ENCODE results near the gene TRPT1. TPM values are rescaled to one million over a fixed set of nuclear protein-coding genes. Genes with fewer than 3 reads are reported as not detected.

Gene TRPT1
- total and polyA plus RNA-seq, 9 of the 15 experiments (the other 6 are each of a cell fraction or from before 2014, with no cell fraction given) = 4.6 to 41.7 (median 23.1) TPM

DNA sequence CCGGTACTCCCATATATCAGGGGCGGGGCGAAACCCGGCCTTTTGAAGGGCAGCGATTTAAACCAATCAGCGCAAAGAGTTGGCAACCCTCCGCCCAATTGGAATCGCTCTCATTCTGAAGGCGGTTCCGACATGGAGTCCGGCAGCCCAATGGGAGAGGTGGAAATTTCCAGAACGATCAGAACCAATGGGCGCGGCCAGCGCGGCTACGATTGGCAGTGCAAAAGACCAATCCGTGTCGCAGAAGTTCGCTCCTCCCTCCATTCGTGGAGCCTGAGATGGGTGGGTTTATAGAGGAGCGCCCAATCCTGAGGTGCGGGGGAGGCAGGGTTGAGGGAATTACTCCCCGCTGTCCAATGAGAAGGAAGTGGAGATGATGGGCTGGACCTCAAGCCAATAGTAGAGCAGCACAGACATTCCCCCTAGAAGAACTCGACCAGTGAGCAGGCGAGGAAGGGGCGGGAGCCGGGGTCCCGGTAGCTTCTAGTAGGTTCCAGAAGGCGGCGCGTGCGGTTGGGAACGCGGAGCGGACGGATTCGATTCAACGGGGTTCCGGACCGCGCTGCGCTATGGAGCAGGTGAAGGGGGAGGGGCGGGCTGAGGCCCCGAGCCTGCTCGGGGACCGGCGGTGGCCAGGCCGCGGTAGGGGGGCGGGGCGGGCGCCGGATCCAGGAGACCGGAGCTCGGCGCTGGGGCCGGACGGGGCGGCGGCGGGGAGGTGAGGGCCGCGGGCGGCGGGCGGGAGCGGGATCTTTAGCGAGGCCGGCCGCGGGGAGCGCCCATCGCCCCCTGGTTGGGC, 40.1 kb downstream of the TRPT1 start, which contains the start of gene STIP1 (continued):
- no peak for TF ChIP-seq PRMT5 (CRISPR knock-in tag; IDR thresholded peaks at IDR 0.05)
- TF ChIP-seq HBP1 (CRISPR knock-in tag; IDR thresholded peaks at IDR 0.05) = no peak
- no peak for TF ChIP-seq TCF3 (CRISPR knock-in tag; IDR thresholded peaks at IDR 0.05)
- TF ChIP-seq, protein P1, sequence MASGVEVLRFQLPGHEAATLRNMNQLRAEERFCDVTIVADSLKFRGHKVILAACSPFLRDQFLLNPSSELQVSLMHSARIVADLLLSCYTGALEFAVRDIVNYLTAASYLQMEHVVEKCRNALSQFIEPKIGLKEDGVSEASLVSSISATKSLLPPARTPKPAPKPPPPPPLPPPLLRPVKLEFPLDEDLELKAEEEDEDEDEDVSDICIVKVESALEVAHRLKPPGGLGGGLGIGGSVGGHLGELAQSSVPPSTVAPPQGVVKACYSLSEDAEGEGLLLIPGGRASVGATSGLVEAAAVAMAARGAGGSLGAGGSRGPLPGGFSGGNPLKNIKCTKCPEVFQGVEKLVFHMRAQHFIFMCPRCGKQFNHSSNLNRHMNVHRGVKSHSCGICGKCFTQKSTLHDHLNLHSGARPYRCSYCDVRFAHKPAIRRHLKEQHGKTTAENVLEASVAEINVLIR (CRISPR knock-in tag; IDR thresholded peaks at IDR 0.05) = peak; percentile 34; the same call in 1 of the 2 replicates
- no peak for TF ChIP-seq RUNX1 (IDR thresholded peaks at IDR 0.05; ENCODE audit: low read depth)
- no peak for TF ChIP-seq ZNF217 (CRISPR knock-in tag; IDR thresholded peaks at IDR 0.05)
- TF ChIP-seq ZNF668 (CRISPR knock-in tag; IDR thresholded peaks at IDR 0.05) = no peak
- no peak for TF ChIP-seq KHSRP (IDR thresholded peaks at IDR 0.05)
- peak in 1 of 2 experiments; percentile 46; a peak in 2 of 4 replicates for TF ChIP-seq RCOR1 (IDR thresholded peaks at IDR 0.05; ENCODE audit: borderline replicate concordance in 1 of 2, low read depth in 2 of 2, low read length in 2 of 2)
- peak; percentile 69 for TF ChIP-seq CXXC5 (CRISPR knock-in tag; IDR thresholded peaks at IDR 0.05)
- TF ChIP-seq XRCC4 (IDR thresholded peaks at IDR 0.05; ENCODE audit: extremely low read depth, insufficient read depth, insufficient read length) = no peak
- TF ChIP-seq PHB2 (IDR thresholded peaks at IDR 0.05; ENCODE audit: low read depth) = no peak
- TF ChIP-seq, protein P2, sequence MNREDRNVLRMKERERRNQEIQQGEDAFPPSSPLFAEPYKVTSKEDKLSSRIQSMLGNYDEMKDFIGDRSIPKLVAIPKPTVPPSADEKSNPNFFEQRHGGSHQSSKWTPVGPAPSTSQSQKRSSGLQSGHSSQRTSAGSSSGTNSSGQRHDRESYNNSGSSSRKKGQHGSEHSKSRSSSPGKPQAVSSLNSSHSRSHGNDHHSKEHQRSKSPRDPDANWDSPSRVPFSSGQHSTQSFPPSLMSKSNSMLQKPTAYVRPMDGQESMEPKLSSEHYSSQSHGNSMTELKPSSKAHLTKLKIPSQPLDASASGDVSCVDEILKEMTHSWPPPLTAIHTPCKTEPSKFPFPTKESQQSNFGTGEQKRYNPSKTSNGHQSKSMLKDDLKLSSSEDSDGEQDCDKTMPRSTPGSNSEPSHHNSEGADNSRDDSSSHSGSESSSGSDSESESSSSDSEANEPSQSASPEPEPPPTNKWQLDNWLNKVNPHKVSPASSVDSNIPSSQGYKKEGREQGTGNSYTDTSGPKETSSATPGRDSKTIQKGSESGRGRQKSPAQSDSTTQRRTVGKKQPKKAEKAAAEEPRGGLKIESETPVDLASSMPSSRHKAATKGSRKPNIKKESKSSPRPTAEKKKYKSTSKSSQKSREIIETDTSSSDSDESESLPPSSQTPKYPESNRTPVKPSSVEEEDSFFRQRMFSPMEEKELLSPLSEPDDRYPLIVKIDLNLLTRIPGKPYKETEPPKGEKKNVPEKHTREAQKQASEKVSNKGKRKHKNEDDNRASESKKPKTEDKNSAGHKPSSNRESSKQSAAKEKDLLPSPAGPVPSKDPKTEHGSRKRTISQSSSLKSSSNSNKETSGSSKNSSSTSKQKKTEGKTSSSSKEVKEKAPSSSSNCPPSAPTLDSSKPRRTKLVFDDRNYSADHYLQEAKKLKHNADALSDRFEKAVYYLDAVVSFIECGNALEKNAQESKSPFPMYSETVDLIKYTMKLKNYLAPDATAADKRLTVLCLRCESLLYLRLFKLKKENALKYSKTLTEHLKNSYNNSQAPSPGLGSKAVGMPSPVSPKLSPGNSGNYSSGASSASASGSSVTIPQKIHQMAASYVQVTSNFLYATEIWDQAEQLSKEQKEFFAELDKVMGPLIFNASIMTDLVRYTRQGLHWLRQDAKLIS (CRISPR knock-in tag; IDR thresholded peaks at IDR 0.05) = peak; percentile 0; the same call in 1 of the 2 replicates
- peak; percentile 32 for TF ChIP-seq TAF9B (IDR thresholded peaks at IDR 0.05; ENCODE audit: partially characterized antibody)
- peak; percentile 95 for TF ChIP-seq SP1 (CRISPR knock-in tag; IDR thresholded peaks at IDR 0.05)
- no peak for TF ChIP-seq MTA1 (IDR thresholded peaks at IDR 0.05; ENCODE audit: borderline replicate concordance)
